HG02623 (cell line): ENCODE data around the gene FETUB.

Experiments
- ATAC-seq: cut with Tn5 transposase; IDR thresholded peaks from one replicate; pipeline ENCODE4 v1.9.1; 2021; ENCODE audit warnings: moderate library complexity; ENCODE audit not compliant: unreplicated experiment

Gene FETUB

GRCh38 chr3:186612721-186613636, 27.2 kb upstream of the FETUB start, which contains the start of gene AHSG:
AHSG (plus strand) TSS chr3:186613060; CDS start chr3:186613142, 82 bp downstream.
- no peak for ATAC-seq

GRCh38 chr3:186613637-186614265, 26.4 kb upstream of the FETUB start:
- no peak for ATAC-seq

- no peak for ATAC-seq
Observed at GRCh38 chr3:186614266-186614596, 26.0 kb upstream of the FETUB start.

- ATAC-seq = no peak
Observed at GRCh38 chr3:186614597-186615483, 25.4 kb upstream of the FETUB start.

- ATAC-seq = no peak
Observed at GRCh38 chr3:186616299-186616617, 23.9 kb upstream of the FETUB start.

GRCh38 chr3:186617036-186617946, 22.9 kb upstream of the FETUB start:
- ATAC-seq = peak; percentile 88

- ATAC-seq = no peak
Observed at GRCh38 chr3:186618318-186618938, 21.8 kb upstream of the FETUB start.

- no peak for ATAC-seq
Observed at GRCh38 chr3:186619787-186620212, 20.4 kb upstream of the FETUB start.

- ATAC-seq = no peak
Observed at GRCh38 chr3:186620213-186621092, 19.7 kb upstream of the FETUB start.

- ATAC-seq = no peak
Observed at GRCh38 chr3:186621894-186622650, 18.1 kb upstream of the FETUB start.

GRCh38 chr3:186622651-186623310, 17.4 kb upstream of the FETUB start:
- no peak for ATAC-seq

- no peak for ATAC-seq
Observed at GRCh38 chr3:186624598-186624997, 15.6 kb upstream of the FETUB start.

- ATAC-seq = no peak
Observed at GRCh38 chr3:186625600-186626042, 14.6 kb upstream of the FETUB start.

GRCh38 chr3:186626254-186626847, 13.8 kb upstream of the FETUB start:
- ATAC-seq = no peak

GRCh38 chr3:186627852-186628414, 12.3 kb upstream of the FETUB start:
- no peak for ATAC-seq

GRCh38 chr3:186628756-186629155, 11.4 kb upstream of the FETUB start:
- ATAC-seq = no peak
